Fibroblast of skin of abdomen (primary cell): ENCODE measurements around the gene ADAM8.

Experiments
- DNase-seq: peaks from one replicate; pipeline ENCODE4 v3.0.0-alpha.2; 2013

ADAM8 gene

GRCh38 chr10:133281084-133281483 is 4.4 kb upstream of the ADAM8 start:
- no peak for DNase-seq

- DNase-seq: no peak
Measured at GRCh38 chr10:133280391-133281059, 3.9 kb upstream of the ADAM8 start.

- DNase-seq: no peak
Measured at GRCh38 chr10:133279326-133280226, 2.9 kb upstream of the ADAM8 start.

- peak; percentile 31 for DNase-seq
Measured at GRCh38 chr10:133278577-133279265, 2.1 kb upstream of the ADAM8 start.

- DNase-seq: no peak
Measured at GRCh38 chr10:133277993-133278576, 1.4 kb upstream of the ADAM8 start.

GRCh38 chr10:133277277-133277992 is 767 bp upstream of the ADAM8 start:
- no peak for DNase-seq

GRCh38 chr10:133276100-133276434 is 601 bp downstream of the ADAM8 start:
- no peak for DNase-seq

- no peak for DNase-seq
Measured at GRCh38 chr10:133275684-133276092, 980 bp downstream of the ADAM8 start.

- no peak for DNase-seq
Measured at GRCh38 chr10:133274751-133275683, 1.7 kb downstream of the ADAM8 start.

GRCh38 chr10:133273534-133274143 is 3.0 kb downstream of the ADAM8 start:
- DNase-seq: no peak

GRCh38 chr10:133272964-133273420 is 3.7 kb downstream of the ADAM8 start:
- DNase-seq: no peak

- DNase-seq: no peak
Measured at GRCh38 chr10:133272301-133272963, 4.2 kb downstream of the ADAM8 start.

GRCh38 chr10:133271521-133272300 is 5.0 kb downstream of the ADAM8 start:
- no peak for DNase-seq

- no peak for DNase-seq
Measured at GRCh38 chr10:133270773-133271297, 5.8 kb downstream of the ADAM8 start.

- no peak for DNase-seq
Measured at GRCh38 chr10:133270204-133270603, 6.5 kb downstream of the ADAM8 start.

- no peak for DNase-seq
Measured at GRCh38 chr10:133269367-133269766, 7.3 kb downstream of the ADAM8 start.

- DNase-seq: no peak
Measured at GRCh38 chr10:133268532-133268931, 8.1 kb downstream of the ADAM8 start.

- DNase-seq: no peak
Measured at GRCh38 chr10:133267829-133268228, 8.8 kb downstream of the ADAM8 start.

GRCh38 chr10:133267293-133267692 is 9.4 kb downstream of the ADAM8 start:
- DNase-seq: no peak
